ENCODE results near the gene COA1. TPM values are rescaled to one million over a fixed set of nuclear protein-coding genes. Genes with fewer than 3 reads are reported as not detected.
"Not testable (repeated sequence)": the region's sequence is repeated elsewhere in the genome, so short reads cannot be mapped to it uniquely, and the experiment has no call there.

The COA1 gene
- total RNA-seq, 1 experiment from 2014 or later, result 134 TPM

DNA sequence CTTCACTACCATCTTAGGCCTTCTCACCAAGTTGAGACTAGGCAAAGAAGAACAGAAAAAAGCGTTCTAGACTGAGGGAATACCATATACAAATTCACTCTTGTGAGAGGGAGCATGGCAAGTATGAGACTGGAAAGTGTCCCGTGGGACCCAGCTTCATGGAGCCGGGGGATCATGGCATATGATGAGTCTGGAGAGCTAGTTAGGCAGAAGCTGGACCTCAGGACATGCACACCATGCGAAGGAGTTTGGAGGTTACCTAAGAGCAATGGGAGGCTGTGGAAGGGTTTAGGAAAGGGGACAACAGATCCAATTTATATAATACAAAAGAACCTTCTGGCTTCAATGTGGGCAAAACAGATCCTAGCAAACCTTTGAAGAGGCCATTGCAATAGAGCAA is 112.3 kb downstream of the COA1 start:
- Histone ChIP-seq H3K4me1 (no peaks in the 10 kb centered on the region; the same call in 1 of the 2 replicates), H3K27me3 (no peaks in the 10 kb centered on the region), H3K4me3 (no peak overlapping the region), H3K9me3 (replicated peaks) (no peaks in the 10 kb centered on the region), H3K36me3 (no peaks in the 10 kb centered on the region), H3K27ac (no peak overlapping the region)
- DNase-seq, result no peak

DNA sequence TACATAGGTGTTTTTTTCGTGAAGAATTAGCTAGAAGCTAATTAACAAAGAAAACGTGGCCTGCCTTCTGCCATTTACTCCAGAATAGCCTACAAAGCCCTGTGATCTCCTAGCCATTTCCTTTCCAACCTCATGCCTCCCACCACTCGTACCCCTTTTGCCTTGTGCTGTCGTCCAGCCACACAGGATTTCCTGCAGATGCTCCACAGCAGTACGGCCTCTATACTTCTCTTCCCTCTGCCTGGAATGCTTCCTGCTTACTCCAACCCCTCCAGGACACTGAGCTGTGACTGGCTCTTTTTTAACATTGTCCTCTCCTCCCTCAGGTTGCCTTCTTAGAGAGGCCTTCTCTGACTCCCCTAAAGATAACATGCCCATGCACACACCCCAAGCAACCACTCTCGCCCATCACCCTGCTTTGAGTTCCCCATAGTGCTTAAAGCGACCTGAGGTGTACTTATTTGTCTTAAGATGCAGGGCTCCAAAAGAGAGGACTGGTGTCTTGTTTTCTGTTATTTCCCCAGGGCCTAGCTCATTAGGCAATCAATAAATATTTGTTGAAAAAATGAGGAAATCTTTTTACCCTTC is 113.7 kb downstream of the COA1 start:
- no peak overlapping the region for H3K27ac ChIP-seq
- H3K9me3 ChIP-seq (replicated peaks), result no peaks in the 10 kb centered on the region
- H3K36me3 ChIP-seq, result no peaks in the 10 kb centered on the region
- H3K4me3 ChIP-seq, result no peak overlapping the region
- DNase-seq, result no peak
- no peaks in the 10 kb centered on the region; the same call in 1 of the 2 replicates for H3K4me1 ChIP-seq
- H3K27me3 ChIP-seq, result no peaks in the 10 kb centered on the region

DNA sequence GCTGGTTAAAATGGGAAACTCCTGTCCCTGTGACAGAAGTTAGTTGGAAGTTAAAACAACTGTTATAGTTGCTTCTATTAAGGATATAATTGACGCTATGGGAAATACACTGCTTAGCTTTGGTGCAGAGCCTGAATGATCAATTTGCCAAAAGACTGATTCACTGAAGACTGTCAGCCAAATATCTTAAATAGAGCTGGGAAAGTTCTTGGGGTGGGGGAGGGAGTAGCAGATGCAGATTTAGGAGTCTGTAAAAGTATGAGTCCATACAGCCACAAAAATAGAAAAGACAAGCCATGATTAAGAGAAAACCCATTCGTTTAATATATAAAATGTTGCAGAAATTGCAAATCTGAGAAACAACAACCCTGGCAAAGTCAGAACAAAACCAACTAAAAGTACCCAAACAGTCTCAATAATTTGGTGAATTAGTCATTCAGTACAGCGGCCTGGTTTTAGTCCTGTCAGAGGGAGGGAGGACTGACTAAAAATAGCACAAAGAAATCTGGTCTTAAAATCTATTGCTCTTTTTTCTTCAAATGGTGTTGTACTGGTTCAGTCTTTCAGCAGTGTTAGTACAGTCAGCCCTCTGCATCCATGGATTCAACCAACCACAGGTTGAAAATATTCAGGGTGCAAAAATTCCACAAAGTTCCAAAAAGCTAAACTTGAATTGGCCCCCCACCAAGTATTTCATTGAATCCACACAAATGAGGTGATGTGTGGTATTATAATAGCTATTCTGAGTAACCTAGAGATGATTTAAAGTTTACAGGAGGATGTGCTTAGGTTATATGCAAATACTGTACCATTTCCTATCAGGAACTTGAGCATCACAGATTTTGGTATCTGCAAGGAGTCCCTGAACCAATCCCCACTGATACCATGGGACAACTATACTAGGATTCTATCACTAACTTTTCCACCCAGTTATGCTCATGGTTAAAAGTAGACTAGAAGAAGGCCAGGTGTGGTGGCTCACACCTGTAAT is 116.4 kb downstream of the COA1 start:
- Histone ChIP-seq H3K27ac (no peak overlapping the region), H3K4me3 (no peak overlapping the region), H3K36me3 (no peaks in the 10 kb centered on the region), H3K4me1 (no peaks in the 10 kb centered on the region; the same call in 1 of the 2 replicates), H3K9me3 (replicated peaks) (no peaks in the 10 kb centered on the region), H3K27me3 (no peaks in the 10 kb centered on the region)
- DNase-seq, result no peak

DNA sequence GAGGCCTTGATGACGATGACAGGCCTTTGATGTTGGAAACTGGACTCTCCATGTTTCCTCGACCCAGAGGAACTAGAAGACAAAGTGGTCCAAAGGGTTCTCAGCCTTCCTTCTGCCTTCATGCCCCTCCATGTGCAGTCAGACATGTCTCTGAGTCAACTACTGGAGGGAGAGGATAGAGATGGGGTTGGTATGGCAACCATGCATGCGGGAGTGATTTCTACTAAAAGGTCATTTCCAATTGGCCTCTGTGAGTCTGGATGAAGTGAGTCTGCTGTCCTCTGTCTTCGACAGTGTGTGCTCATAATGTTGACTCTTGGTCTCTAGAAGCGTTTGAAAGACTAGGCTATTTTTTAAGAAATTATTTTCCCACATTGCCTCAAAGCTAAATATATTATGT is 117.2 kb downstream of the COA1 start:
- no peaks in the 10 kb centered on the region for H3K9me3 ChIP-seq (replicated peaks)
- no peaks in the 10 kb centered on the region for H3K36me3 ChIP-seq
- DNase-seq, result no peak
- no peak overlapping the region for H3K4me3 ChIP-seq
- H3K27ac ChIP-seq, result no peak overlapping the region
- H3K4me1 ChIP-seq, result no peaks in the 10 kb centered on the region; the same call in 1 of the 2 replicates
- H3K27me3 ChIP-seq, result no peaks in the 10 kb centered on the region

DNA sequence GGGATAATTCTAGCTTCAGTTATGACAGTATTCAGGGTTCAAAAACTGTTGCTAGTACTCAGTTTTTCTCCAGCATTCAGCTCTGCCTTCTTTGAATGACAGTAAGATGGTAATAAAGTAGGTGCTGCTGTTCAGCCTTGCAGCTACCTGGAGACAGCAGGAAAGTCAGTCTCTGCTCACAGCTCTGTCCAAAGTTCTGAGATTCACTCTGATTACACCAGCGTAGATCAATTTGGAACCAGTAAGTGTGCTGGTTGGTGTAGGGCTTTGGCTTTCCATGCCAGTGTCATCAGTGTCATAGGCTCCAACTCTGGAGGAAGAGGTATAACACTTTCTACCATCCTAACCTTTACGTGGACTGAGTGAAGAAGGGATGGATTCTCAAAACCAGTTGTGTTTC is 120.2 kb downstream of the COA1 start:
- no peak overlapping the region for H3K4me3 ChIP-seq
- no peak for DNase-seq
- peaks cover 3% of the 10 kb centered on the region; the same call in 1 of the 2 replicates for H3K36me3 ChIP-seq
- no peaks in the 10 kb centered on the region for H3K27me3 ChIP-seq
- H3K27ac ChIP-seq, result no peak overlapping the region
- 0 out of 2 replicates have a peak, but pooled peaks cover 5% of the 10 kb centered on the region for H3K9me3 ChIP-seq (replicated peaks)
- no peaks in the 10 kb centered on the region for H3K4me1 ChIP-seq

DNA sequence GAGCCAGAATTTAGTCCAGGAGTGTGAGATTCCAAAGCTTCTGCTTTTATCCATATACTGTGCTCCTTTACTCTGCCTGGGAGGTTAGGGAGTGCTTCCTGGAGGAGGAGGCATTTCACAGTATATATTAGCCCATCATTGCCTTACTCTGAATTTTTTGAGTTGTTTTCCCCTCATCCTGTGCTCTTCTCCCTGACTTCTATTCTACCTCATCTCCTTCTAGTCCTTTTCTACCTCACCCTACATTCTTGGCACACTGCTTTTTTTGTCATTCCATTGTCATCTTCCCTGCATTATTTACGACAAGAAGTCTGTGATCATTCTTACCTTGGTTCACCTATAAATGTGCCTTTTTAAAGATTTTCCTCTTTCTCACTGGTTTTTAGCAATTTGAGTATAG is 125.1 kb downstream of the COA1 start:
- H3K4me1 ChIP-seq, result no peaks in the 10 kb centered on the region
- no peak overlapping the region for H3K4me3 ChIP-seq
- 0 out of 2 replicates have a peak, but pooled peaks cover 5% of the 10 kb centered on the region for H3K9me3 ChIP-seq (replicated peaks)
- peaks cover 5% of the 10 kb centered on the region; the same call in 1 of the 2 replicates for H3K36me3 ChIP-seq
- H3K27me3 ChIP-seq, result no peaks in the 10 kb centered on the region
- H3K27ac ChIP-seq, result no peak overlapping the region
- DNase-seq, result no peak

DNA sequence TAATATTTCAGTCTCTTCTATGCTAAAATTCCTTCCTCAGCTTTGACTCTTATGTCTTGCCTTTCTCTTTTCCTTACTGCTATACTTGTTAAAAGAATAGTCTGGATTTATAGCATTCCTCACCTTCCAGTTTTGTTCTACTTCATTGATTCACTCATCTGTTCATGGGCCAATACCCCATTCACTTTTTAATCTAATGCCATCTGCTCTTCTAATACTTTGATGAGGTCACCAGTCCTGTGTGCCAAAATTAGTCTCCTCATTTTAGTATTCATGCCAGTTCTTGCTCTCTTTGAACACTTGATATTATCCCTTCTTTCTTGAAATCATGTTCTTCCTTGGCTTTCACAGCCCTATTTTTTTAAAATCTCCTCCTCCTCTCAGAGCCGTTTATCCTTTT is 127.1 kb downstream of the COA1 start:
- 0 out of 2 replicates have a peak, but pooled peaks cover 5% of the 10 kb centered on the region for H3K9me3 ChIP-seq (replicated peaks)
- H3K27me3 ChIP-seq, result no peaks in the 10 kb centered on the region
- H3K4me3 ChIP-seq, result no peak overlapping the region
- no peak overlapping the region for H3K27ac ChIP-seq
- H3K4me1 ChIP-seq, result no peaks in the 10 kb centered on the region
- H3K36me3 ChIP-seq, result peaks cover 5% of the 10 kb centered on the region; the same call in 1 of the 2 replicates
- no peak for DNase-seq

DNA sequence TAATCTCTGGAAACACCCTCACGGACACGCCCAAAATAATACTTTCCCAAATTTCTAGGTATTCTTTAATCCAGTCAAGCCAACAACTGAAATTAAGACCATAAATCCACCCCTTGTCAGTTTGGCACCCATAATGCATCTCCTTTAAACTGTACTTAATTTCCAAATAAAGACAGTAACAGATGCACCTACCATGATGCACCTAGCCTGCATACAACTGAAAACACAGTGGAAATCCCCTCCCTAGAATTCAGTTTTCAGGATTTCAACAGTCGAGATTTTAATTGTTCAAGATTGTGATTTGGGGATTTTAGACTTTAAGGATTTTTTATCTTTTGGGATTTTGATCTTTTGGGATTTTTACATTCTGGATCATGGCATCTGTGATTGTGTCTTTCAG is 129.3 kb downstream of the COA1 start:
- Histone ChIP-seq H3K27me3 (no peaks in the 10 kb centered on the region), H3K36me3 (peaks cover 5% of the 10 kb centered on the region; the same call in 1 of the 2 replicates), H3K4me3 (no peak overlapping the region), H3K4me1 (no peaks in the 10 kb centered on the region), H3K9me3 (replicated peaks) (0 out of 2 replicates have a peak, but pooled peaks cover 2% of the 10 kb centered on the region), H3K27ac (no peak overlapping the region)
- DNase-seq, result no peak

DNA sequence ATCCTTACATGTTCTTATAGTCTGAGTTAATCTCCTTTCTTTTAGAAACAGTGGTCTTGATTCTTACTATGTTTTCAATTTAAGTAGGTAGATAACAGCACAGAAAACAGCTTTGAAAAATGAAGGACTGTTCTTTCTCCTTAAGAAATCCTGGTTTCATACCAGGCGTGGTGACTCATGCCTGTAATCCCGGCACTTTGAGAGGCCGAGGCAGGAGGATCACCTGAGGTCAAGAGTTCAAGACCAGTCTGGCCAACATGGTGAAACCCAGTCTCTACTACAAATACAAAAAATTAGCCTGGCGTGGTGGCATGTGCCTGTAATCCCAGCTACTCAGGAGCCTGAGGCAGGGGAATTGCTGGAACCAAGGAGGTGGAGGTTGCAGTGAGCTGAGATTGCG is 132.9 kb downstream of the COA1 start:
- H3K27me3 ChIP-seq; DNase-seq; H3K27ac ChIP-seq; H3K9me3 ChIP-seq (replicated peaks); H3K36me3 ChIP-seq; H3K4me1 ChIP-seq; H3K4me3 ChIP-seq: not testable (repeated sequence)

DNA sequence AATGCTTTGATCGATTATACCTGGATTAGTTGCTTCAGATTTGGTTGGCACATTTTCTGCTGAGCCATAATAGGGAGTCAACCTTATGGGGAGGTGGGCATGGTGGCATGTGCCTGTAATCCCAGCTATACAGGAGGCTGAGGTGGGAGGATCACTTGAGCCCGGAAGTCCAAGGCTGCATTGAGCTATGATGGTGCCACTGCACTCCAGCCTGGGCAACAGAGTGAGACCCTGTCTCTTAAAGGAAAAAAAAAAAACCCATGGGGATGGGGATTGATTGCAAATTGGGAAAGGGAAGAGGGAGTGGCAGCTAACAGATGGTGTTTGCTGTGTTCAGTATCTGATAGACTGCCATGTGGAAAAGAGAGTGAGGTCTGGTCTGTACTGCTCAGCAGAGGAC is 135.3 kb downstream of the COA1 start:
- Histone ChIP-seq H3K27ac (no peak overlapping the region), H3K4me1 (no peaks in the 10 kb centered on the region), H3K36me3 (no peaks in the 10 kb centered on the region), H3K27me3 (no peaks in the 10 kb centered on the region), H3K9me3 (replicated peaks) (no peaks in the 10 kb centered on the region), H3K4me3 (no peak overlapping the region)
- DNase-seq, result no peak

DNA sequence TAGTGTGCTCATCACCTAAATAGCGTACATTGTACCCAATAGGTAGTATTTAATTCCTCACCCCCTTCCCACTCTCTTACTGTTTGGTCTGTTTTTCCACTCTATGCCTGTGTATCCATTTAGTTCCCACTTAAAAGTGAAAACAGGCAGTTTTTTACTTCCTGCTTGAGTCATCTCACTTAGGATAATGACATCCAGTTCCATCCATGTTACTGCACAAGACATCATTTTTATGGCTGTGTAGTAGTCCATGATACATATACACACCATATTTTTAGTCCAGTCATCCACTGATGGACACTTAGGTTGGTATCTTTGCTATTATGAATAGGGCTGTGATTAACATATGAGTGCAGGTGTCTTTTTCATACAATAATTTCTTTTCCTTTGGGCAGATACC is 136.3 kb downstream of the COA1 start:
- Histone ChIP-seq H3K27me3 (no peaks in the 10 kb centered on the region), H3K4me1 (no peaks in the 10 kb centered on the region), H3K36me3 (no peaks in the 10 kb centered on the region), H3K9me3 (replicated peaks) (no peaks in the 10 kb centered on the region), H3K4me3 (no peak overlapping the region), H3K27ac (no peak overlapping the region)
- DNase-seq, result no peak

DNA sequence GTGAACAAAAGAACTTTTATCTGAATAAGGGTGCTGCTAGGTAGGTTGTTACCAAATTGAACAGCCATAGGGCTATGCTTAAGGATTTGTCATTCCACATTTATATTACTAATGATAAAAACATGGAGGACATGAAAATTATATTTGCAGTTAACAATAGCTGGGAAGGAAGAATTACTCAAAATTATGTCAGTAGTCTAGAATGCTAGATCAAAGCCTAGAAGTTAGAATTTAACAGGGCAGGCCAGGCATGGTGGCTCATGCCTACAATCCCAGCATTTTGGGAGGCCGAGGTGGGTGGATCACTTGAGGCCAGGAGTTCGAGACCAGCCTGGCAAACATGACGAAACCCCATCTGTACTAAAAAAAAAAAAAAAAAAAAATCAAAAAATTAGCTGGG is 137.0 kb downstream of the COA1 start:
- Histone ChIP-seq H3K9me3 (replicated peaks) (no peaks in the 10 kb centered on the region), H3K4me3 (no peak overlapping the region), H3K27ac (no peak overlapping the region), H3K27me3 (no peaks in the 10 kb centered on the region), H3K36me3 (no peaks in the 10 kb centered on the region), H3K4me1 (no peaks in the 10 kb centered on the region)
- DNase-seq, result no peak

DNA sequence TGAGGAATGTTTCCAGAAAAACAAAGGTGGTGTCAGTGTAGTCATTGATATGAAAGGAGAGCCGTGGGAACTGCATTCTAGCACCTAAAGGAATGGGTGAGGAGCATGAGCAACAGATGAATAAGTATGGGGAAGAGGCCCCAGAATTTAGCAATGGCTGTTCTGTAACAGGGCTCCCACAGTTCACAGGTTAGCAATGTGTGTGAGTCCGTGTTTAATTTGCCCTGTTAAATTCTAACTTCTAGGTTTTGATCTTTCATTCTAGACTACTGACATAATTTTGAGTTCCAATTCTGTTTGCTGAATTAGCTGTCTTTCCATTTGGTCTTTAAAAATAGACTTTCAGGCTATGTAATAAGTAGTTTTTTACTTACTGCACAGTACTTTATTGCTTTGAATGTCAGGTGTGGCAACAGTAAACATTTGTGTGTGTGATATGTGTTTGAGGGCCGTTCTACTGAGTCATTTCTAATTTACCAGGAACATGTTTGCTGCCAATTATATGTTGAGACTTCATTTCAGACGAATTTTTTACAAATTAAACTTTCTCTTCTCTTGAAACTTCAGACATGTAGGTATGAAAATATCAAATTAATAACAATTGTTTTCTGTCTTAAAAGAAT is 137.7 kb downstream of the COA1 start:
- Histone ChIP-seq H3K4me1 (no peaks in the 10 kb centered on the region), H3K27me3 (no peaks in the 10 kb centered on the region), H3K4me3 (no peak overlapping the region), H3K9me3 (replicated peaks) (no peaks in the 10 kb centered on the region), H3K27ac (no peak overlapping the region), H3K36me3 (no peaks in the 10 kb centered on the region)
- no peak for DNase-seq

DNA sequence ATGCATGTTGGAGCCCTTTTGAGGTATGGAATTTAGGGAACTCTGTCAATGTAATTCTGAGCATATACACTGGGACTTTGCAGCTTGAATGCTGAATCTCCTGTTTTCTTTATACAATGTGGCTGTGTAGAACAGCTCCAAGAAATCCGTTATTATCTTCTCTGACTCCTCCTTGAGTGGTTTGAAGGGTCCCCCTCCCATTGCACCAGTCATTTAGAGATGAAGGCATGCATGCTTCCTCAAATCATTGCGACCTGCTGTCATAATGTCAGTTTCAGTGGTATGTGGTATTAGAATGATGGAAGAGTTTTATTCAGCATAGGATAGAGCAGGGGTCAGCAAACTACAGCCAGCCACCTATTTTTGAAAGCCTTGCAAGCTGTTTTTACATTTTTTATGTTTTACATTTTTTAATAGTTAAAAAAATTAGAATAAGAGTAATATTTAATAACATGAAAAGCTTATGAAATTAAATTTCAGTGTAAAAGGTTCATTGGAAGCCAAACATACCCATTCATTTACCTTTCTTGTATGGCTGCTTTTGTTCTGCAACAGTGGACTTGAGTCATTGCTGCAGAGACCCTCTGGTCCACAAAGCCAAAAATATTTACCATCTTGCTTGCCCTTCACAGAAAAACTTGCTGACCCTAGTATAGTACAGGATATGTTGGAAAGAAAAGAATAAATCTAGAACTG is 138.3 kb downstream of the COA1 start:
- Histone ChIP-seq H3K9me3 (replicated peaks) (no peaks in the 10 kb centered on the region), H3K27ac (no peak overlapping the region), H3K4me1 (no peaks in the 10 kb centered on the region), H3K27me3 (no peaks in the 10 kb centered on the region), H3K36me3 (no peaks in the 10 kb centered on the region), H3K4me3 (no peak overlapping the region)
- DNase-seq, result no peak

All from SJCRH30 (cell line).